Activated CD8-positive, alpha-beta memory T cell treated with anti-CD3 and anti-CD28 coated beads, Interleukin-2, amount 10 ng/mL, durations not matched to agents 7 days and 5 days (primary cell): ENCODE data around the gene CEP63. TPM values are rescaled to one million over a fixed set of nuclear protein-coding genes. Genes with fewer than 3 reads are reported as not detected.

ENCODE experiments used
- ATAC-seq: fragments of 150-1000 bp; cut with Tn5 transposase; one replicate; pipeline ENCODE4 v1.10.0; 2021; ENCODE audit warnings: moderate library complexity
- CTCF ChIA-PET: fragments of 350-600 bp; sonication (Branson Sonifier 250); formaldehyde crosslinking; loops from one replicate; lab custom pipeline; 2021; ENCODE audit warnings: antibody characterized with exemption; lab: Charles Lee
- DNase-seq: peaks from one replicate; pipeline ENCODE4 v3.0.0-alpha.2; 2020
- H3K27ac Mint-ChIP-seq: one replicate; pipeline ENCODE4 v1.8.0; 2021; ENCODE audit warnings: mild to moderate bottlenecking, mixed read lengths
- H3K27me3 Mint-ChIP-seq: one replicate; pipeline ENCODE4 v1.8.0; 2021; ENCODE audit warnings: mixed read lengths
- H3K36me3 Mint-ChIP-seq: one replicate; pipeline ENCODE4 v1.8.0; 2021; ENCODE audit warnings: mild to moderate bottlenecking, mixed read lengths
- H3K4me1 Mint-ChIP-seq: one replicate; pipeline ENCODE4 v1.8.0; 2021; ENCODE audit warnings: mixed read lengths
- H3K4me3 Mint-ChIP-seq: one replicate; pipeline ENCODE4 v1.8.0; 2021; ENCODE audit warnings: mild to moderate bottlenecking, moderate library complexity, mixed read lengths
- H3K9me3 Mint-ChIP-seq: one replicate; pipeline ENCODE4 v1.8.0; 2022; ENCODE audit warnings: low read depth, mixed read lengths
- total RNA-seq, 2 experiments: library from RNA; stranded (reverse); gene quantifications; one replicate each; pipeline ENCODE4 v1.2.3, GENCODE V29; 2021

Gene CEP63
- total RNA-seq, 2 experiments from 2014 or later: 17.8 to 25.8 TPM

GRCh38 chr3:134602440-134602814 is 116.6 kb downstream of the CEP63 start:
- no peak overlapping the region for H3K27ac Mint-ChIP-seq
- ATAC-seq: no peak
- peak; percentile 25 for DNase-seq
- H3K27me3 Mint-ChIP-seq: peaks cover 16% of the 10 kb centered on the region
- CTCF ChIA-PET: interaction anchor here (1.4 to 2.6 kb wide), 3 partner anchors 9 to 1440 kb away, joined by 3 to 13 read pairs (median 9); no protein-coding TSS in a partner anchor
- peaks cover 17% of the 10 kb centered on the region for H3K4me1 Mint-ChIP-seq
- no peak overlapping the region for H3K4me3 Mint-ChIP-seq
- no peaks in the 10 kb centered on the region for H3K36me3 Mint-ChIP-seq
- no peaks in the 10 kb centered on the region for H3K9me3 Mint-ChIP-seq

GRCh38 chr3:134603480-134603879 is 117.6 kb downstream of the CEP63 start:
- ATAC-seq (no peak), DNase-seq (peak; percentile 35)
- Mint-ChIP-seq H3K36me3 (no peaks in the 10 kb centered on the region), H3K4me1 (peaks cover 12% of the 10 kb centered on the region), H3K9me3 (no peaks in the 10 kb centered on the region), H3K27me3 (peaks cover 18% of the 10 kb centered on the region), H3K27ac (no peak overlapping the region), H3K4me3 (no peak overlapping the region)
- CTCF ChIA-PET: interaction anchor here (1.4 to 2.2 kb wide), 2 partner anchors 8 to 152 kb away, joined by 3 to 9 read pairs; no protein-coding TSS in a partner anchor

GRCh38 chr3:134603956-134604355 is 118.1 kb downstream of the CEP63 start:
- DNase-seq (no peak), ATAC-seq (no peak)
- Mint-ChIP-seq H3K4me3 (no peak overlapping the region), H3K4me1 (peaks cover 10% of the 10 kb centered on the region), H3K27me3 (peaks cover 22% of the 10 kb centered on the region), H3K27ac (no peak overlapping the region), H3K36me3 (no peaks in the 10 kb centered on the region), H3K9me3 (no peaks in the 10 kb centered on the region)
- CTCF ChIA-PET: interaction anchor here (2.2 kb wide), 1 partner anchor 151 kb away, joined by 9 read pairs; no protein-coding TSS in a partner anchor

GRCh38 chr3:134605556-134605955 is 119.7 kb downstream of the CEP63 start:
- DNase-seq (no peak), ATAC-seq (no peak)
- no peaks in the 10 kb centered on the region for H3K9me3 Mint-ChIP-seq
- H3K4me3 Mint-ChIP-seq: no peak overlapping the region
- H3K4me1 Mint-ChIP-seq: peaks cover 4% of the 10 kb centered on the region
- no peak overlapping the region for H3K27ac Mint-ChIP-seq
- no peaks in the 10 kb centered on the region for H3K36me3 Mint-ChIP-seq
- peaks cover 24% of the 10 kb centered on the region for H3K27me3 Mint-ChIP-seq
- CTCF ChIA-PET: no interaction called here

- H3K36me3 Mint-ChIP-seq: no peaks in the 10 kb centered on the region
- no peak for ATAC-seq
- CTCF ChIA-PET: no interaction called here
These were observed 120.5 kb downstream of the CEP63 start for GRCh38 chr3:134606033-134607025.

GRCh38 chr3:134607054-134608022 is 121.5 kb downstream of the CEP63 start:
- Mint-ChIP-seq H3K27ac (no peak overlapping the region), H3K9me3 (no peaks in the 10 kb centered on the region), H3K4me3 (no peak overlapping the region), H3K27me3 (peaks cover 21% of the 10 kb centered on the region), H3K4me1 (no peaks in the 10 kb centered on the region), H3K36me3 (no peaks in the 10 kb centered on the region)
- DNase-seq (peak; percentile 34), ATAC-seq (no peak)
- CTCF ChIA-PET: no interaction called here

More at GRCh38 chr3:134606033-134607025, 120.5 kb downstream of the CEP63 start:
- no peaks in the 10 kb centered on the region for H3K9me3 Mint-ChIP-seq
- H3K27ac Mint-ChIP-seq: no peak overlapping the region
- no peak overlapping the region for H3K4me3 Mint-ChIP-seq
- peak; percentile 35 for DNase-seq
- H3K4me1 Mint-ChIP-seq: no peaks in the 10 kb centered on the region
- peaks cover 21% of the 10 kb centered on the region for H3K27me3 Mint-ChIP-seq

- H3K9me3 Mint-ChIP-seq: no peaks in the 10 kb centered on the region
- no peaks in the 10 kb centered on the region for H3K36me3 Mint-ChIP-seq
- no peak overlapping the region for H3K4me3 Mint-ChIP-seq
- ATAC-seq (no peak), DNase-seq (peak; percentile 29)
- CTCF ChIA-PET: no interaction called here
- no peak overlapping the region for H3K27ac Mint-ChIP-seq
- H3K27me3 Mint-ChIP-seq: peaks cover 21% of the 10 kb centered on the region
- no peaks in the 10 kb centered on the region for H3K4me1 Mint-ChIP-seq
These were observed 122.3 kb downstream of the CEP63 start for GRCh38 chr3:134608023-134608770.

GRCh38 chr3:134608771-134609435 is 123.0 kb downstream of the CEP63 start:
- CTCF ChIA-PET: no interaction called here
- DNase-seq (peak; percentile 31), ATAC-seq (no peak)
- no peak overlapping the region for H3K4me3 Mint-ChIP-seq
- no peaks in the 10 kb centered on the region for H3K9me3 Mint-ChIP-seq
- no peak overlapping the region for H3K27ac Mint-ChIP-seq
- H3K27me3 Mint-ChIP-seq: peaks cover 21% of the 10 kb centered on the region
- H3K4me1 Mint-ChIP-seq: no peaks in the 10 kb centered on the region
- no peaks in the 10 kb centered on the region for H3K36me3 Mint-ChIP-seq

- Mint-ChIP-seq H3K27me3 (peaks cover 21% of the 10 kb centered on the region), H3K4me1 (no peaks in the 10 kb centered on the region), H3K27ac (no peak overlapping the region), H3K36me3 (no peaks in the 10 kb centered on the region), H3K4me3 (no peak overlapping the region), H3K9me3 (no peaks in the 10 kb centered on the region)
- CTCF ChIA-PET: no interaction called here
- ATAC-seq: no peak
- peak; percentile 31 for DNase-seq
These were observed 124.1 kb downstream of the CEP63 start for GRCh38 chr3:134609821-134610431.

- no peaks in the 10 kb centered on the region for H3K36me3 Mint-ChIP-seq
- H3K27ac Mint-ChIP-seq: no peak overlapping the region
- H3K4me1 Mint-ChIP-seq: no peaks in the 10 kb centered on the region
- no peak for DNase-seq
- peaks cover 17% of the 10 kb centered on the region for H3K27me3 Mint-ChIP-seq
- no peak overlapping the region for H3K4me3 Mint-ChIP-seq
- no peak for ATAC-seq
- CTCF ChIA-PET: interaction anchor here (1.1 kb wide), 1 partner anchor 8 kb away, joined by 3 read pairs; no protein-coding TSS in a partner anchor
- H3K9me3 Mint-ChIP-seq: no peaks in the 10 kb centered on the region
These were observed 124.9 kb downstream of the CEP63 start for GRCh38 chr3:134610432-134611385.

- Mint-ChIP-seq H3K36me3 (no peaks in the 10 kb centered on the region), H3K27me3 (peaks cover 11% of the 10 kb centered on the region), H3K4me1 (no peaks in the 10 kb centered on the region), H3K4me3 (no peak overlapping the region), H3K9me3 (no peaks in the 10 kb centered on the region), H3K27ac (no peak overlapping the region)
- ATAC-seq: no peak
- CTCF ChIA-PET: interaction anchor here (1.1 kb wide), 1 partner anchor 9 kb away, joined by 3 read pairs; no protein-coding TSS in a partner anchor
- peak; percentile 31 for DNase-seq
These were observed 125.7 kb downstream of the CEP63 start for GRCh38 chr3:134611516-134611915.
